Peyer's patch (tissue), 4 donors: ENCODE data around the gene TSPAN14. TPM values are rescaled to one million over a fixed set of nuclear protein-coding genes. Genes with fewer than 3 reads are reported as not detected.

Experiments
- DNase-seq, 3 donors: peaks; one replicate each; pipeline ENCODE4 v3.0.0-alpha.2; 2017 to 2019
- H3K27ac ChIP-seq, 4 donors: fragments of 200-600 bp; sonication (generic); one replicate each; pipeline ENCODE4 v1.5.1; 2016 to 2019
- H3K27me3 ChIP-seq, 2 donors: fragments of 200-600 bp; sonication (generic); one replicate each; pipeline ENCODE4 v1.5.1; 2019
- H3K36me3 ChIP-seq, 3 donors: fragments of 200-600 bp; sonication (generic); one replicate each; pipeline ENCODE4 v1.5.1; 2016 to 2019
- H3K4me1 ChIP-seq, 4 donors: fragments of 200-600 bp; sonication (generic); one replicate each; pipeline ENCODE4 v1.5.1; 2016 to 2019
- H3K4me3 ChIP-seq, 4 donors: fragments of 200-600 bp; sonication (generic); 1 replicate in 3 of 4; 2 replicates in 1 of 4; pipeline ENCODE4 v1.5.1; 2016 to 2019; ENCODE audit warnings: mild to moderate bottlenecking in 1 of 4
- H3K9me3 ChIP-seq, 4 donors: fragments of 200-600 bp; sonication (generic); one replicate each; pipeline ENCODE4 v1.5.1; 2016 to 2019; ENCODE audit warnings: mild to moderate bottlenecking in 1 of 4
- CTCF ChIP-seq, 6 experiments: fragments of 450-650 bp in 4 of 6; fragments of 200-600 bp in 2 of 6; sonication (generic) in 1 of 6; IDR thresholded peaks; one replicate each; pipeline ENCODE4 v1.5.1; 2017 to 2019; ENCODE audit warnings: antibody characterized with exemption in 6 of 6, mild to moderate bottlenecking in 3 of 6, moderate library complexity in 1 of 6
- POLR2A ChIP-seq, 2 donors: fragments of 450-650 bp; IDR thresholded peaks; one replicate each; pipeline ENCODE4 v1.5.1; 2017; ENCODE audit warnings: antibody characterized with exemption in 2 of 2, mild to moderate bottlenecking in 2 of 2, moderate library complexity in 2 of 2
- total RNA-seq, 4 donors: library from RNA; depleted of rRNA; stranded (reverse); fragments of >200 nt; gene quantifications; one replicate each; pipeline ENCODE4 v1.1.0, GENCODE V29; 2016

Gene TSPAN14
- total RNA-seq, 4 donors from 2014 or later = 51.2 to 72.0 (median 68.0) TPM

DNA sequence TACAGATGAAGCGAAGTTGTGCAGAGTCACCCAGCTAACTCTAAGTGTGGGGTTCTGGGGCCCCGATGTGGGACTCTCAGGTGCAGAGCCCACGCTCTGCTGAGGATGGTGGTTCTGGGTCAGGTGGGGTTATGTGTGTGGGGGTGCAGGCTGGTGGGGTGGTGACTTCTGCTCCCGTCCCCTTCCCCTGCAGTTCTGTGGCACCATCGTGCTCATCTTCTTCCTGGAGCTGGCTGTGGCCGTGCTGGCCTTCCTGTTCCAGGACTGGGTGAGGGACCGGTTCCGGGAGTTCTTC lies 54.9 kb downstream of the TSPAN14 start:
- Histone ChIP-seq H3K4me1 (peaks cover 0 to 21% (median 13%) of the 10 kb centered on the region in 4 donors), H3K4me3 (no peak overlapping the region), H3K36me3 (peaks cover 0 to 67% (median 0%) of the 10 kb centered on the region in 3 donors), H3K9me3 (no peaks in the 10 kb centered on the region), H3K27me3 (no peaks in the 10 kb centered on the region), H3K27ac (peak overlapping the region in 2 of 4 donors; percentile 13 to 36)
- TF ChIP-seq POLR2A (IDR thresholded peaks at IDR 0.05) = no peak
- no peak for TF ChIP-seq CTCF (IDR thresholded peaks at IDR 0.05)
- no peak for DNase-seq

- Histone ChIP-seq H3K27me3 (no peaks in the 10 kb centered on the region), H3K27ac (peak overlapping the region in 2 of 4 donors; percentile 13 to 36), H3K36me3 (peaks cover 0 to 72% (median 0%) of the 10 kb centered on the region in 3 donors), H3K4me3 (no peak overlapping the region), H3K9me3 (no peaks in the 10 kb centered on the region), H3K4me1 (peaks cover 0 to 15% (median 10%) of the 10 kb centered on the region in 4 donors)
- no peak for TF ChIP-seq POLR2A (IDR thresholded peaks at IDR 0.05)
- TF ChIP-seq CTCF (IDR thresholded peaks at IDR 0.05) = no peak
- DNase-seq = peak in 1 of 3 donors; percentile 43
These were observed 55.5 kb downstream of the TSPAN14 start for GRCh38 chr10:80509403-80510161.

DNA sequence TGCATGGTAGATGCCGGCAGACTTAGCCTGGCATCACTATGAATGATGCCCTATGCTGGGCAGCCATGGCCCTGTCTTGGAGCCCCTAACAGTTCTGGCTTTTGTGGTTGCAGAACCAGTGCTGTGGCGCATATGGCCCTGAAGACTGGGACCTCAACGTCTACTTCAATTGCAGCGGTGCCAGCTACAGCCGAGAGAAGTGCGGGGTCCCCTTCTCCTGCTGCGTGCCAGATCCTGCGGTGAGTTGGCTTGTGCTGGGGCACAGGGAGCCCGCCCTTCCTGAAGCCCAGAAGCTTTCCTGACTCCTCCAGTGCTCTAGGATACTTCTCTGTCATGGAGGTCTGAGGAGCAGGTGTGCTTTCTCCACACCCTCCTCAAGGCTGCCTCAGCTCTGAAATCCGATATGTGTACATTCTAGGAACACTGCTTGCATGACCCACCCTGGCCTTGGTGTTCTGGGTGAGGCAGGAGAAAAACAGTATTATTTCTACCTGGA lies 58.0 kb downstream of the TSPAN14 start:
- Histone ChIP-seq H3K4me1 (no peaks in the 10 kb centered on the region), H3K27me3 (no peaks in the 10 kb centered on the region), H3K27ac (no peak overlapping the region), H3K36me3 (peaks cover 0 to 93% (median 0%) of the 10 kb centered on the region in 3 donors), H3K4me3 (no peak overlapping the region), H3K9me3 (no peaks in the 10 kb centered on the region)
- TF ChIP-seq CTCF (IDR thresholded peaks at IDR 0.05) = no peak
- no peak for TF ChIP-seq POLR2A (IDR thresholded peaks at IDR 0.05)
- DNase-seq = peak in 1 of 3 donors; percentile 14

GRCh38 chr10:80513106-80513505 lies 59.0 kb downstream of the TSPAN14 start:
- H3K27me3 ChIP-seq = no peaks in the 10 kb centered on the region
- peaks cover 0 to 95% (median 0%) of the 10 kb centered on the region in 3 donors for H3K36me3 ChIP-seq
- H3K27ac ChIP-seq = no peak overlapping the region
- no peaks in the 10 kb centered on the region for H3K9me3 ChIP-seq
- TF ChIP-seq CTCF (IDR thresholded peaks at IDR 0.05) (no peak), POLR2A (IDR thresholded peaks at IDR 0.05) (no peak)
- no peak overlapping the region for H3K4me3 ChIP-seq
- no peaks in the 10 kb centered on the region for H3K4me1 ChIP-seq
- DNase-seq = peak in 1 of 3 donors; percentile 30

GRCh38 chr10:80515511-80515910 lies 61.4 kb downstream of the TSPAN14 start:
- DNase-seq = peak in 1 of 3 donors; percentile 29

More at GRCh38 chr10:80515511-80515910, 61.4 kb downstream of the TSPAN14 start:
- Histone ChIP-seq H3K4me3 (no peak overlapping the region), H3K9me3 (no peaks in the 10 kb centered on the region), H3K36me3 (peaks cover 0 to 93% (median 0%) of the 10 kb centered on the region in 3 donors), H3K4me1 (no peaks in the 10 kb centered on the region), H3K27me3 (no peaks in the 10 kb centered on the region), H3K27ac (no peak overlapping the region)
- TF ChIP-seq POLR2A (IDR thresholded peaks at IDR 0.05) (no peak), CTCF (IDR thresholded peaks at IDR 0.05) (no peak)
